ENCODE measurements around the gene CATSPER4. TPM values are rescaled to one million over a fixed set of nuclear protein-coding genes. Genes with fewer than 3 reads are reported as not detected.

The CATSPER4 gene
- total RNA-seq, 1 donor from 2014 or later, result not detected

DNA sequence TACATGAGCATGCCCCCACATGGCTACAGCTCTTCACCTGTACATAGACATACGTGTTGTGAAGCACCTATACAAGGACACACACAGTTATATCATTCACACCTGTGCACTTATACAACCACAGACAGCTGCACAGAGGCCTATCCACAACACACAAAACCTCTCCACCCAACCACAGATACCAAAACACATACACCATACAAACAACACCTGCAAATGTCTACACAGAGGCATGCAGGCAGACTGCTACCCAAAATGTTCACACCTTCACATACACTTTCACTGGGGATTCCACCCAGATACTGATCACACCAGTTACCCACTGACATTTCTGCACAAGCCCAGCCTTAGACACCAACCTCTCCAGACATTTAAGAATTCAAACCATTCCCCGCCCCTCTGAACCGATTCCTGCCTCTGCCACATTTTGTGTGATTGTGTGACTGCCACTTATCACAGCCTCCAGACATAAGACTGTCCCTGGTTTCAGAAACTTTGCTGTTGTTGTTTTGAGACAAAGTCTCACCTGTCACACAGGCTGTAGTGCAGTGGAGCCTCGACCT, 23.6 kb upstream of the CATSPER4 start:
- no peaks in the 10 kb centered on the region for H3K36me3 ChIP-seq
- no peak for DNase-seq (ENCODE audit: extremely low spot score in 2 of 2)
- H3K27ac ChIP-seq, result no peak overlapping the region
- H3K4me1 ChIP-seq, result peaks cover 21% of the 10 kb centered on the region
- H3K9me3 ChIP-seq, result no peaks in the 10 kb centered on the region
- H3K4me3 ChIP-seq, result no peak overlapping the region
- H3K27me3 ChIP-seq, result no peaks in the 10 kb centered on the region
- intact Hi-C loops (cut with DNase I), result loop anchor here (10.0 kb wide), 1 partner anchor 132 kb away; no protein-coding TSS in a partner anchor
- TF ChIP-seq, protein P1, sequence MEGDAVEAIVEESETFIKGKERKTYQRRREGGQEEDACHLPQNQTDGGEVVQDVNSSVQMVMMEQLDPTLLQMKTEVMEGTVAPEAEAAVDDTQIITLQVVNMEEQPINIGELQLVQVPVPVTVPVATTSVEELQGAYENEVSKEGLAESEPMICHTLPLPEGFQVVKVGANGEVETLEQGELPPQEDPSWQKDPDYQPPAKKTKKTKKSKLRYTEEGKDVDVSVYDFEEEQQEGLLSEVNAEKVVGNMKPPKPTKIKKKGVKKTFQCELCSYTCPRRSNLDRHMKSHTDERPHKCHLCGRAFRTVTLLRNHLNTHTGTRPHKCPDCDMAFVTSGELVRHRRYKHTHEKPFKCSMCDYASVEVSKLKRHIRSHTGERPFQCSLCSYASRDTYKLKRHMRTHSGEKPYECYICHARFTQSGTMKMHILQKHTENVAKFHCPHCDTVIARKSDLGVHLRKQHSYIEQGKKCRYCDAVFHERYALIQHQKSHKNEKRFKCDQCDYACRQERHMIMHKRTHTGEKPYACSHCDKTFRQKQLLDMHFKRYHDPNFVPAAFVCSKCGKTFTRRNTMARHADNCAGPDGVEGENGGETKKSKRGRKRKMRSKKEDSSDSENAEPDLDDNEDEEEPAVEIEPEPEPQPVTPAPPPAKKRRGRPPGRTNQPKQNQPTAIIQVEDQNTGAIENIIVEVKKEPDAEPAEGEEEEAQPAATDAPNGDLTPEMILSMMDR (IDR thresholded peaks at IDR 0.05), result no peak
- TF ChIP-seq POLR2A (IDR thresholded peaks at IDR 0.05) (no peak), POLR2AphosphoS5 (IDR thresholded peaks at IDR 0.05; ENCODE audit: insufficient read depth in 1 of 2, low read depth in 1 of 2) (no peak)

DNA sequence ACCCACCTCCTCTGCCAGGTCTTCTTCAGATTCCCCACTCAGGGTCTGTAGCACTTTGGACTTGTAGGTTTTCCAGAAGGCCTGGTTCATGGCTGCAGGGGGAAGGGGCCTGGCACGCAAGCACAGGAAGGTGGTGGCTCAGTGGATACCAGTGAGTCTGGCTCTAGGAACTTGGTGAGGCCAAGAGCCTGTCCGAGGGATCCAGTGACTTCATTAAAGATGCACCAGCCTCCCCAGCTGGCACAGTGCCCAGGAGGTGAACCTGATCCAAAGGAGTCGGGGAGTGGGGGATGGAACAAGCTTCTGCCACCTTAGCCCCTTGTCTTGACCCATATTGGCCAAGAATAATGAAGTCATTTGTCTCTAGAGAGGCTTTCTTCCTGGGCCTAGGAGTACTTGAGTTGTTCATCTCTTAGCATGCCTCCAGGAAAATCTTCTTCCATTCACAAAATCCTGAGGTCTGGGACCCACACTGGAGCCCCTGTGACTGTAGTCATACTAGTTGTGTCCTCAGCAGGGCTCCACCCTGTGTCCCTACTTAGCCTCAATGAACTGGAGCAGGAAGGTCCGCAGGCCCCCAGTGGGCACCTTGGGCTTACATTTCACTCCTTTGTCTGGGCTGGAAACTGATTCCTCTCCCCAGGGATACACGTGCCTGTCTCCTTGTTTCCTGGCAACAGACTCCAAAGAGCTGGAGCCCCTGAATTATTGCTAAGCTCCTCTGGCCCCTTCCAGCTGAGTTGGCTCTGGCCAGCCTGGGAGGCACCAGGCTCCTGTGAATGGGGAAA, 21.8 kb upstream of the CATSPER4 start, which contains the start of gene C1orf232:
Gene C1orf232, minus strand, starts transcription at position 554 of the 788 bp plus-strand sequence. Its CDS starts 464 bp downstream, at position 90.
- DNase-seq (ENCODE audit: extremely low spot score in 2 of 2), result no peak
- H3K27me3 ChIP-seq, result no peaks in the 10 kb centered on the region
- H3K4me1 ChIP-seq, result peaks cover 21% of the 10 kb centered on the region
- TF ChIP-seq POLR2A (IDR thresholded peaks at IDR 0.05) (no peak), POLR2AphosphoS5 (IDR thresholded peaks at IDR 0.05; ENCODE audit: insufficient read depth in 1 of 2, low read depth in 1 of 2) (no peak)
- TF ChIP-seq, protein P1 (IDR thresholded peaks at IDR 0.05), result no peak
- intact Hi-C loops (cut with DNase I), result loop anchor here (10.0 kb wide), 1 partner anchor 134 kb away; no protein-coding TSS in a partner anchor
- peak within 1 kb of the TSS; percentile 70 to 96 for H3K4me3 ChIP-seq
- no peaks in the 10 kb centered on the region for H3K9me3 ChIP-seq
- peak within 1 kb of the TSS; percentile 60 for H3K27ac ChIP-seq
- H3K36me3 ChIP-seq, result no peaks in the 10 kb centered on the region

DNA sequence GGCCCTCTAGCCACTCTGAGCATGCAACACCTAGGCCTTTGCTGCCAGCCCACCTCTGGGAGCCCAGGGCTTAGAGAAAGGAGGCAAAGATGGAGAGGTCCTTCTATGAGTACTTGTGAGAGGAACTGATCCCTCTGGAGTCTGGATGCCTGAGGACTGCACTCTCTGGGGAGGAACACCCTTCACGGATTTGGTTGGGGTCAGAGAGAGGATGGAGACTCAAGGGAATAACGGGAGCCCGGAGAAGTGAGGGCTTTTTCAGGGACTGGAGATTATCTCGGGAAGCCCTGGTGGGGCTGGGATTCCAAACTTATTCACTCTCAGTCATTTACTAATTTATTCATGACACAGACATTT, 21.2 kb upstream of the CATSPER4 start:
- intact Hi-C loops (cut with DNase I), result loop anchor here (10.0 kb wide), 1 partner anchor 134 kb away; no protein-coding TSS in a partner anchor

DNA sequence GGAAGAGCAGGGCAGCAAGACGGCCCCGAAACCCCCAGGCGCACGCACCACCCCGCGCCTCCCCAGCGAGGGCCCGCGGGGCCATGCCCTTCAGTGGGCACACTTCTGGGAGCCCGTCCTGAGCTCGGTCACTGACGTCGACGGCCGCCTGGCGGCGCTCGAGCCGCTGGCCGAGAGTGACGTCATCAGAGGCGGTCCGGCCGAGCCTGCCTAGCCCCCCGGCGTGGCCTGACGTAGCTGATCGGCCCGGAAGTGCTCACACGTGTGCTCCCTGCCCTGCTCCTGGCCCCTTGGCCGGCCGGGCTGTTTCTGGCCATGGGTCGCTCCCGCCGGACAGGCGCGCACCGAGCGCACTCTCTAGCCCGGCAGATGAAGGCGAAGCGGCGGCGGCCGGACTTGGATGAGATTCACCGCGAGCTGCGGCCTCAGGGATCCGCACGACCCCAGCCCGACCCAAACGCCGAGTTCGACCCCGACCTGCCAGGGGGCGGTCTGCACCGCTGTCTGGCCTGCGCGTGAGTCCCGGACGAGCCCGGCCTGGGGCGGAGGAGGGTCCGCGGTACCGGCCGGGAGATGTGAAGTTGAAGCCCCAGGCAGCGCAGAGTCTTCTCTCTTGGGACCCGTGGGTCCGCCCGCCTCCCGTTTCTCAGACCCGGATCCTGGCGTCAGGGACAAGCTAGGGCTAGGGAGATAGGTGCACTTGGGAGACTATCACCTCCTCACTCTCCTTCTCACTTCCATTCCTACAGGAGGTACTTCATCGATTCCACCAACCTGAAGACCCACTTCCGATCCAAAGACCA, 20.5 kb upstream of the CATSPER4 start, which contains the start of gene ZNF593:
Gene ZNF593, plus strand, starts transcription at position 240 of the 803 bp plus-strand sequence. Its CDS starts 76 bp downstream, at position 316.
- Histone ChIP-seq H3K27ac (peak within 1 kb of the TSS; percentile 60), H3K27me3 (no peaks in the 10 kb centered on the region), H3K4me3 (peak within 1 kb of the TSS; percentile 70 to 96), H3K9me3 (no peaks in the 10 kb centered on the region), H3K4me1 (peaks cover 17% of the 10 kb centered on the region), H3K36me3 (no peaks in the 10 kb centered on the region)
- TF ChIP-seq POLR2AphosphoS5 (IDR thresholded peaks at IDR 0.05; ENCODE audit: insufficient read depth in 1 of 2, low read depth in 1 of 2) (peak; percentile 75 to 85), POLR2A (IDR thresholded peaks at IDR 0.05) (no peak)
- TF ChIP-seq, protein P1 (IDR thresholded peaks at IDR 0.05), result peak; percentile 73 to 90 (median 87)
- intact Hi-C loops (cut with DNase I), result loop anchor here (10.0 kb wide), 1 partner anchor 135 kb away; no protein-coding TSS in a partner anchor
- DNase-seq (ENCODE audit: extremely low spot score in 2 of 2), result no peak

More for the DNA sequence above, 21.2 kb upstream of the CATSPER4 start:
- peaks cover 17% of the 10 kb centered on the region for H3K4me1 ChIP-seq
- no peaks in the 10 kb centered on the region for H3K9me3 ChIP-seq
- no peaks in the 10 kb centered on the region for H3K27me3 ChIP-seq
- no peak for DNase-seq (ENCODE audit: extremely low spot score in 2 of 2)
- H3K4me3 ChIP-seq, result peak overlapping the region; percentile 70 to 96
- TF ChIP-seq, protein P1 (IDR thresholded peaks at IDR 0.05), result no peak
- TF ChIP-seq POLR2A (IDR thresholded peaks at IDR 0.05), result no peak
- no peak for TF ChIP-seq POLR2AphosphoS5 (IDR thresholded peaks at IDR 0.05; ENCODE audit: insufficient read depth in 1 of 2, low read depth in 1 of 2)
- peak overlapping the region; percentile 60 for H3K27ac ChIP-seq
- no peaks in the 10 kb centered on the region for H3K36me3 ChIP-seq

Data from vagina (tissue), 2 donors.